Measurements from ENCODE around the gene TNFSF12.
A peak's percentile ranks its signal among the peaks of the same experiment; 100 is the strongest.

TNFSF12 gene

DNA sequence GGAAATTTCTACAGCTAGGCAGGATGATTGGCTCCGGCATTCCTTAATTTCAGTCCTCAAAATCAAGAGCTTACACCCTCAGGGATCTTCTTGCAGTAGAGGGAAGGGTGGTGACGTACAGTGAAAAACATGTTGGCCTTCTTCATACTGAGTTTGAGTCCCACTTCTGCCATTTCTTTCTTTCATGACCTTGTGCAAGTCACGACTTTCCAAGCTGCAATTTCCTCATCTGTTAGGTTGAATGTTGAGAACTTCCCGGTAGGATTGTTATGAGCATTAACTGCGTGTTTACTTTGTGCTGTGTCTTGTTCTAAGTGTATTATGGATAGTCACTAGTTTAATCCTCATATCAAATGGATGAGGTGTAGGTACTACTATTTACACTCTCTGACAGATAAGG, 20.7 kb downstream of the TNFSF12 start:
- no peak for DNase-seq (ENCODE audit: low read depth)

DNA sequence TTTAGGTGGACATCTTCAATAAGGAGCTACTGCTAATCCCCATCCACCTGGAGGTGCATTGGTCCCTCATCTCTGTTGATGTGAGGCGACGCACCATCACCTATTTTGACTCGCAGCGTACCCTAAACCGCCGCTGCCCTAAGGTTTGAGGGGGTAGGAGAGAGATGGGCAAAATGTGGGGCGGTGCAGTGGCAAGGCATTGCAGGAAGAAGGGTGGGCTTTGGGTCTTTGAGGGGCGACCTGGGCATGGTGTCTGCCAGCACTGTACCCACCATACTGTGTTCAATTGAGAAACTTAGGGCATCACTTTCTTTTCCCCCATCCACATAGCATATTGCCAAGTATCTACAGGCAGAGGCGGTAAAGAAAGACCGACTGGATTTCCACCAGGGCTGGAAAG, 21.5 kb downstream of the TNFSF12 start:
- no peak for DNase-seq (ENCODE audit: low read depth)

DNA sequence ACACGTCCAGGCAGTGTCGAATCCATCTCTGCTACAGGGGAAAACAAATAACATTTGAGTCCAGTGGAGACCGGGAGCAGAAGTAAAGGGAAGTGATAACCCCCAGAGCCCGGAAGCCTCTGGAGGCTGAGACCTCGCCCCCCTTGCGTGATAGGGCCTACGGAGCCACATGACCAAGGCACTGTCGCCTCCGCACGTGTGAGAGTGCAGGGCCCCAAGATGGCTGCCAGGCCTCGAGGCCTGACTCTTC, 23.4 kb downstream of the TNFSF12 start:
- no peak for DNase-seq (ENCODE audit: low read depth)

DNA sequence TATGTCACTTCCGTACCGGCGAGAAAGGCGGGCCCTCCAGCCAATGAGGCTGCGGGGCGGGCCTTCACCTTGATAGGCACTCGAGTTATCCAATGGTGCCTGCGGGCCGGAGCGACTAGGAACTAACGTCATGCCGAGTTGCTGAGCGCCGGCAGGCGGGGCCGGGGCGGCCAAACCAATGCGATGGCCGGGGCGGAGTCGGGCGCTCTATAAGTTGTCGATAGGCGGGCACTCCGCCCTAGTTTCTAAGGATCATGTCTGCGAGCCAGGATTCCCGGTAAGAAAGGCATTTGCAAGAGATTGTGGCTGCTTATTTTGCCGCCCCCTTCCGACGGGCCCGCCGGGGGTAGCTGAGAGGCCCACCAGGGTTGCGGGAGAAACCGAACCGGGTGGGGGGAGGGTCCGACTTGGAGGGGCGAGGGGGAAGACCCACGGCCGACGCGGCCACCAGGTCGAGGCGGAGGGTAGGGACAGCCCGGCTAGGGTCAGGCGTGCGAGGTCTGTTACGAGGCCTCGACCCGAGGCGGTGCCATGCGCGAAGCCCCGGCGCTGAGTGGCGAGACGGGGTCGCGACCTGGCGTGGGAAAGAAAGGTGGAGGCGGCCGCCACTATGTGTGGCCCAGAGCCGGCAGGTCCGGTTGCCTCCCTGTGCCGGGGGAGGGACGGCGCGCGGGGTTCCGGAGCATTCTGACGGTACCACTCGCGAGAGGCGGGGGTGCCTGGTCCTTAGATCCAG, 23.9 kb downstream of the TNFSF12 start:
- DNase-seq (ENCODE audit: low read depth), result peak; percentile 99

DNA sequence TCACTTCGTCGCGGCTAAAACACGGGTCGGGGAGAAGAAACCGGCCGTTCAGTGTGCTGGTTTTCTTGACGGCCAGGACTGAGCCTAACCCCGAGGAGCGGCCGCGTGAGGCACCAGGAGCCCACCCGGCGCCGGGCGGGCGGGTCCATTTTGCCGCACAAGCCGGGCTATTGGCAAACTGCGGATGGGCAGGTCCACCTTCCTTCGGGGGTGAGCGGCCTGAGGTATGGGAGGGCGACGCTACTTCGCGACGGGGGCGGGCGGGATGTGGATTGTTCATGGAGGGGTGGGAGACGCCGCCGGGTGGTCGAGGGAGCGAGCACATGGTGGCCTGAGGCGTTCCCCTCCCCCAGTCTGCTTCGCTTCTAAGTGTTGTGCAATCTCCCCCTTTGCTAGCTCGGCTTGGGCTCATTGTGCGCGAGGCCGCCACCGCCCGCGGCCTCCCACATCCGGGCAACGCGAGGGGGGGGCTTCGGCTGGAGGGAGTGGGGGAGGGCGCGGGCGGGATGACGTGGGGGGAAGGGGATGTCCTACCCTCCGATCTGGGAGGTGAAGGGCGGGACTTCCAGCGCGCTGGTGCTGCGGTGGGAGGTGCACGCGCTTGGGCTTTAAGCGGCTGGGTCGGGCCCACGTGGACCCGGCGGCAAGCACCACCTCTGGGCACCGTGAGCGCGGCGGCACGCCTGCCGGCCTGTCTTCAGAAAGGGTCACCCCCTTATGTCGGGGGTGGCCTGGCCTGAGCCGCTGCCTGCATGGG, 24.6 kb downstream of the TNFSF12 start:
- DNase-seq (ENCODE audit: low read depth), result peak; percentile 94

DNA sequence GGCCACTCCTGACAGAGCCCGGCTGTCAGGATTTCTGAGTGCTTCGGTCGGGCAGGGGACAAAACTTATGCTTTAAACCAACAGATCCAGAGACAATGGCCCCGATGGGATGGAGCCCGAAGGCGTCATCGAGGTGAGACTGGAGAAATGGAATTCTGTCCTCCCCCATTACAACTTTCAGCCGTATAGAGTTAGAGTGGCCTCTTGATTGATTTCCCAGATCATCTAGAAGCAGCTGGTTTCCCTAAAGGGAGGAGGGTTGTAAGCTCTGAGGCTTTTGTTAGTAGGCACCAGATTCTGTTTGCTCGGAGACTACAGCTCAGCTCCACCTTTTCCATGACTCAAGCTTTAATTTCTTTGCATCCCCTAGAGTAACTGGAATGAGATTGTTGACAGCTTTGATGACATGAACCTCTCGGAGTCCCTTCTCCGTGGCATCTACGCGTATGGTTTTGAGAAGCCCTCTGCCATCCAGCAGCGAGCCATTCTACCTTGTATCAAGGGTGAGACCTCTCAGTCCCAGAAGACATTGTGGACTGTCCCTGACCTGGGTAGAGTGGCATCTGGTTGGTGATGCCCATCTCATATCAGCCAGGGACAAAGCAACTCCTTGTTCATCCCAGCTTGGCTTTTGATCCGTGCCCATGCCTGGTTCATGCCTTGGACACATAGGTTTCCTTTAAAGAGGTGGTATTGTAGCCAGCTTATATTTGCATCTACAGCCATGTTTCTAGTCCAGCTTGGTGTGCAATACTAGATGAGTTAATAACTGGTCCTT, 25.5 kb downstream of the TNFSF12 start:
- no peak for DNase-seq (ENCODE audit: low read depth)

DNA sequence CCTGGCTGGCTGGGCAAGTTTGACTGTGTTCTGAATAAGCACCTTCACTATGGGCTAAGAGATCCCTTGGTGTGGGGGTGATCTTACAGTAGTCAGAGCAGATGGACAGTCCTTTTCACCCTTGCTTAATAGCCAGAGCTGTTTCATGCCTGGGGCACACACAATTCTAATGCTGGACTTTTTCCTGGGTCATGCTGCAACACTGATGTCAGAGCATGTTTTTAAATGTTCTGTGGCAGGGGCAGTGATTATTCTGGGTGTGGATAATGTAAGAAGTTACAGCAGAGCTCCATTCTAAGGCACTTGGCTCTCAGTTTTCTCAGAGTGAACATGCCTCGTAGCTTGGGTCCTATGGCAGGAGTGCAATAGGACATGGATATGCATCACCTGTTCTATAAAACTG, 26.6 kb downstream of the TNFSF12 start:
- no peak for DNase-seq (ENCODE audit: low read depth)

DNA sequence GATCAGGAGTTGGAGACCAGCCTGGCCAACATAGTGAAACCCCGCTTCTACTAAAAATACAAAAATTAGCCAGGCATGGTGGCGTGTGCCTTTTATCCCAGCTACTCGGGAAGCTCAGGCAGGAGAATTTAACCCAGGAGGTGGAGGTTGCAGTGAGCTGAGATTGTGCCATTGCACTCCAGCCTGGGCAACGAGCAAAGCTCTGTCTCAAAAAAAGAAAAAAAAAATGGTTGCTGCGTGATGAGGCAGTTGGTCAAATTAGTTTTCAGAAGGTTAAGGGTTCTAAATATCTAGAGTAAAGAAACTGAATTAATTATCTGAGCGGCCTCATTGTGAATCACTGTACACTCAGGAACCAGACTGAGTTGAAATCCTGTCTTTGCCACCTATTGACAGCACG, 27.1 kb downstream of the TNFSF12 start:
- DNase-seq (ENCODE audit: low read depth), result no peak

DNA sequence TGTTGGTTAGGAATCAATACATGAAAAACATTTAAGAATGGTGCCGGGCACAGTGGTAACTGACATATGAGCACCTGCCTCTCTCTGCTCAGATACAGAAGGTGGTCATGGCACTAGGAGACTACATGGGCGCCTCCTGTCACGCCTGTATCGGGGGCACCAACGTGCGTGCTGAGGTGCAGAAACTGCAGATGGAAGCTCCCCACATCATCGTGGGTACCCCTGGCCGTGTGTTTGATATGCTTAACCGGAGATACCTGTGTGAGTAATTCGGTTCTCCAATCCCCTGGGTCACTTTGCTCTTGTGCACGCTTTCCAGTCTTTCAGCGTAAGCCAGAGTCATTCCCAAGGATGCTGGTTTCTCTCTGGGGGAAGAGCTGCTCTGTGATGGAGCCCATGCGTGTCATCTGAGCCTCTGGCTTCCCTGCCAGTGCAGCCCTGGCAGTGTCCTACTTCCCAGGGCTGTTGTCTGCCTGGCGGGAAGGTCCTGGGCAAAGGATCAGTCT, 27.6 kb downstream of the TNFSF12 start:
- no peak for DNase-seq (ENCODE audit: low read depth)

DNA sequence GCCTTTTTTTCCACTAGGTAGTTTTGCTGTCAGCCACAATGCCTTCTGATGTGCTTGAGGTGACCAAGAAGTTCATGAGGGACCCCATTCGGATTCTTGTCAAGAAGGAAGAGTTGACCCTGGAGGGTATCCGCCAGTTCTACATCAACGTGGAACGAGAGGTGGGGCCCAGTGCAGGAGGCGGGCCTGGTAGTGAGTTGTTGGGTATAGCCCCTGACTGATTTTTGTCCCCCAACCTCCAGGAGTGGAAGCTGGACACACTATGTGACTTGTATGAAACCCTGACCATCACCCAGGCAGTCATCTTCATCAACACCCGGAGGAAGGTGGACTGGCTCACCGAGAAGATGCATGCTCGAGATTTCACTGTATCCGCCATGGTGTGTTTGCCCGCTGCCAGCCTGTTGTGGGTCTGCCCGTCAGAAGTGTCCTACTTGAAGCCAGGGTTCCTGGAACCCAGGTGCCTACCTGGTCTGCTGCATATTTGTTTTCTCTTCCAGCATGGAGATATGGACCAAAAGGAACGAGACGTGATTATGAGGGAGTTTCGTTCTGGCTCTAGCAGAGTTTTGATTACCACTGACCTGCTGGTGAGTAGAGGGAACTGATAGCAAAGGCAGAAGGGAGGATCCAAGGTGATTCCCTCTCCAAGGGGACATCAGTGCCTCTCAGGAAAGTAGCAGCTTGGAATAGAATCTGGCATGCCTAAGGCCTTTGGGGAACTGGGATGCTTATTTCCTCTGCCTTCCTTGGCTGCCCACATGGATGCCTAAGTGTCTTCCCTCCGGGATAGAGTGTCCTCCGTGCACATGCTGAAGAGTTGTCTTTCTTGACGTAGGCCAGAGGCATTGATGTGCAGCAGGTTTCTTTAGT, 28.7 kb downstream of the TNFSF12 start:
- no peak for DNase-seq (ENCODE audit: low read depth)

DNA sequence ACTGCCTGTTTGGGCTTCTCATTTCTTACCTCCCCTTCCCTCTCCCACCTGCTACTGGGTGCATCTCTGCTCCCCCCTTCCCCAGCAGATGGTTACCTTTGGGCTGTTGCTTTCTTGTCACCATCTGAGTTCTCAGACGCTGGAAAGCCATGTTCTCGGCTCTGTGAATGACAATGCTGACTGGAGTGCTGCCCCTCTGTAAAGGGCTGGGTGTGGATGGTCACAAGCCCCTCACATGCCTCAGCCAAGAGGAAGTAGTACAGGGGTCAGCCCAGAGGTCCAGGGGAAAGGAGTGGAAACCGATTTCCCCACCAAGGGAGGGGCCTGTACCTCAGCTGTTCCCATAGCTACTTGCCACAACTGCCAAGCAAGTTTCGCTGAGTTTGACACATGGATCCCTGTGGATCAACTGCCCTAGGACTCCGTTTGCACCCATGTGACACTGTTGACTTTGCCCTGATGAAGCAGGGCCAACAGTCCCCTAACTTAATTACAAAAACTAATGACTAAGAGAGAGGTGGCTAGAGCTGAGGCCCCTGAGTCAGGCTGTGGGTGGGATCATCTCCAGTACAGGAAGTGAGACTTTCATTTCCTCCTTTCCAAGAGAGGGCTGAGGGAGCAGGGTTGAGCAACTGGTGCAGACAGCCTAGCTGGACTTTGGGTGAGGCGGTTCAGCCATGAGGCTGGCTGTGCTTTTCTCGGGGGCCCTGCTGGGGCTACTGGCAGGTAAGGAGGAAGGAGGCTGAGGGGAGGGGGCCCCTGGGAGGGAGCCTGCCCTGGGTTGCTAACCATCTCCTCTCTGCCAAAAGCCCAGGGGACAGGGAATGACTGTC, 30.4 kb downstream of the TNFSF12 start, which contains the start of gene CD68:
Gene CD68, plus strand, starts transcription at position 638 of the 833 bp plus-strand sequence. Its CDS starts 40 bp downstream, at position 678.
- DNase-seq (ENCODE audit: low read depth), result peak; percentile 92

DNA sequence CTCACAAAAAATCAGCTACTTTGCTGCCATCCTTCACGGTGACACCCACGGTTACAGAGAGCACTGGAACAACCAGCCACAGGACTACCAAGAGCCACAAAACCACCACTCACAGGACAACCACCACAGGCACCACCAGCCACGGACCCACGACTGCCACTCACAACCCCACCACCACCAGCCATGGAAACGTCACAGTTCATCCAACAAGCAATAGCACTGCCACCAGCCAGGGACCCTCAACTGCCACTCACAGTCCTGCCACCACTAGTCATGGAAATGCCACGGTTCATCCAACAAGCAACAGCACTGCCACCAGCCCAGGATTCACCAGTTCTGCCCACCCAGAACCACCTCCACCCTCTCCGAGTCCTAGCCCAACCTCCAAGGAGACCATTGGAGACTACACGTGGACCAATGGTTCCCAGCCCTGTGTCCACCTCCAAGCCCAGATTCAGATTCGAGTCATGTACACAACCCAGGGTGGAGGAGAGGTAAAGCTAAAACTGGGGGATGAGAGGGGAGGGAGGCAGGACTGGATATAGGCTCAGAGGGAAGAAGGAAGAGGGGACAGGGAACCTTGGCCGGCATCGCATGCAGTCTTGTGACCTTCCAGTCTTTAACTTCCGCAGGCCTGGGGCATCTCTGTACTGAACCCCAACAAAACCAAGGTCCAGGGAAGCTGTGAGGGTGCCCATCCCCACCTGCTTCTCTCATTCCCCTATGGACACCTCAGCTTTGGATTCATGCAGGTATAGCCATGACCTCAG, 31.2 kb downstream of the TNFSF12 start:
- no peak for DNase-seq (ENCODE audit: low read depth)

DNA sequence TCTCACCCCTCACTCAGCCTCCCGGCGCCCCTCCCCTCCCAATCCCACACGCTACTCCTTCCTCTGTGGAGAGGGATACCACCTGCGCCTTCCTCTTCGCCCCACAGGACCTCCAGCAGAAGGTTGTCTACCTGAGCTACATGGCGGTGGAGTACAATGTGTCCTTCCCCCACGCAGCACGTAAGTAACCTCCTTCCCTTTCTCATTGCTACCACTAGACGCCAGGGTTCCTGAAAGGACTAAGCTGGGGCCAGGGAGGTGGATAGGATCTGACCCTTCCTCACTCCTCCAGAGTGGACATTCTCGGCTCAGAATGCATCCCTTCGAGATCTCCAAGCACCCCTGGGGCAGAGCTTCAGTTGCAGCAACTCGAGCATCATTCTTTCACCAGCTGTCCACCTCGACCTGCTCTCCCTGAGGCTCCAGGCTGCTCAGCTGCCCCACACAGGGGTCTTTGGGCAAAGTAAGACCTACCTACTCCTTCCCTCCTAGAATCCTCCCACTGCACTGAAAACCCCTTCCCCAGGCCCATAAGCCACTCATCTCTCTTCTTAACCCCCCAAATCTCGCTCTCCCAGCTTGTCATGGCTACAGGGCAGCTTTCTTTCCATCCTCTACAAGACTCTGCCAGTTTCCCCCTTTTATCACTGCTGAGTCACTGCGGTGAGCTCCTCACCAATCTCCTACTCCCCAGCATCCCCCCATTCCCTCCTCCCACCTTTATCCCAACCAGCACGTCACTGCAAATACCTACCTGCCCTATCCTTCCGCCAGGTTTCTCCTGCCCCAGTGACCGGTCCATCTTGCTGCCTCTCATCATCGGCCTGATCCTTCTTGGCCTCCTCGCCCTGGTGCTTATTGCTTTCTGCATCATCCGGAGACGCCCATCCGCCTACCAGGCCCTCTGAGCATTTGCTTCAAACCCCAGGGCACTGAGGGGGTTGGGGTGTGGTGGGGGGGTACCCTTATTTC, 32.0 kb downstream of the TNFSF12 start:
- no peak for DNase-seq (ENCODE audit: low read depth)

DNA sequence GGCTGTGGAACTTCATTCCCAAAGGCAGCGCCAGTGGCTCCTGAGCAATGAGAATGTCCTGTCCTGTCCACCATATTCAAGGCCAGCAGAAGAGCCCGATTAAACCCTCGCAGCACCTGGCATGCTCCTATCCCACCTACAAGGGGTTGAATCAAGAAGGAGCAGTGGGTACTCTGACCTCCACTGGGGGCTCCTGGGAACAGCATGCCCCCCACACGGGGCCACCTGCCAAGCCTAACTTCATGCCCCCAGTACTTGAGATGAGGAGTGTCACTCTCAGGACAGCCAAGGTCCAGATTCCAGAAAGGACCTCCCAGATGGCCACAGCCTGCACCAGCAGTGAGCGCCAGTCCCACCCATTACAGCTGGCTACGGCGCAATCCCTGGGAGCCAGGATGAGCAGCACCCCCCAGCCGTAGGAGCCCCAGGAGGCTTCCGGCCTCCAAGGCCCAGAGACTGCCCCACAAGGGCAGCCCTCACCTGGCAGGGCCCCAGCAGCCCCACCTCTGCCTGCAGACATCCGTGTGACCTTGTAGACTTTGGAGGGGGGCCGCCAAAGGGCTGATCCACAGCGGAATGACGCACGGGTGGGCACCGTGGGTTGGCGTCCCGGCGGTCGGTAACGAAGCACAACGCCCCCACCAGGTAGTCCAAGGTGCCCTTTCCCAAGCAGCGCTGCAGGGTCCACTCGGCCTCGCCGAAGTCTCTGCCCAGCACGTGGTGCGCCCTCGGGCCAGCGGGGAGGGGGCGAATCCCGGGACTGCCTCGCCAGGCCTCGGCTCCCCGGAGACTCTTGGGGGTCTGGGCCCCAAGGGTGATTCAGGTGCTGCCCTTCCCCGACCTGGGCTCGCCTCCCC, 33.8 kb downstream of the TNFSF12 start:
- DNase-seq (ENCODE audit: low read depth), result no peak

DNA sequence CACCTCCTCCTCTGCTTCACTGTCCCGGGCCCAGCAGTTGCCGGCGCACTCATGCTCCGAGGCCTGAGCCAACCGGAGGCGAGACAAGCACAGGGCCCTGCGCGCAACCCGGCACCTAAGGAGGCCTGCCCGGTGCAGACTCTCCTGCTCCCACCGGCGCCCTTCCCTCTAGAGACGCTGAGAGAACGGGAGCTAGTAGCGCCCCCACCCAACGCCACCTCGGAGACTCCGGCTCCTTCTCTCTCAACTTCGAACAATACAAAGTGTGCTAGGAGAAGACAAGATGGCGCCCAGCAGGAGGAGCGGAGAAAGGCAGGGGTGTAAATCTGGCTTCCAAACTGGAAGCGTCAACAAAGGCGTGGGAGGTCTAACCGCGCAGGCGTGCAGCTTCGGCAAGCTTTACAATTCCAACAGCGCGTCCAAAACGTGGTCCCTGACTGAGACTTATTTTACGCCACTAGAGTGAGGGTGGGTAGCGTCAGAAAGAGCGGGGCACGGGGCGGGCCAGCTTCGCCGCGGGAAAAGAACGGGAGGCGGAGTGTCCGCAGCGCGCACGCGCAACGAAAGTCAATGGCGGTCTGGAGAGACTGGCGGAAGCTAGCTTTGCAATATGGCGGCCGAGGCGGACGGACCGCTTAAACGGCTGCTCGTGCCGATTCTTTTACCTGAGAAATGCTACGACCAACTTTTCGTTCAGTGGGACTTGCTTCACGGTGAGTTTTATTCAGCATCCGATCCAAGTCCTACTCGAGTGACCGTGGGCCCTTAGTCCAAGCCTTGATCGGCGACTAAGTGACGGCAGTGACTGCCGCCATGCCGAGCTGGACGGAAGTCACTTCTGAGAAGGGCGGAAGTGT, 34.6 kb downstream of the TNFSF12 start, which contains the start of gene MPDU1:
Gene MPDU1, plus strand, starts transcription at position 600 of the 857 bp plus-strand sequence. Its CDS starts 11 bp downstream, at position 611.
- peak; percentile 96 for DNase-seq (ENCODE audit: low read depth)

DNA sequence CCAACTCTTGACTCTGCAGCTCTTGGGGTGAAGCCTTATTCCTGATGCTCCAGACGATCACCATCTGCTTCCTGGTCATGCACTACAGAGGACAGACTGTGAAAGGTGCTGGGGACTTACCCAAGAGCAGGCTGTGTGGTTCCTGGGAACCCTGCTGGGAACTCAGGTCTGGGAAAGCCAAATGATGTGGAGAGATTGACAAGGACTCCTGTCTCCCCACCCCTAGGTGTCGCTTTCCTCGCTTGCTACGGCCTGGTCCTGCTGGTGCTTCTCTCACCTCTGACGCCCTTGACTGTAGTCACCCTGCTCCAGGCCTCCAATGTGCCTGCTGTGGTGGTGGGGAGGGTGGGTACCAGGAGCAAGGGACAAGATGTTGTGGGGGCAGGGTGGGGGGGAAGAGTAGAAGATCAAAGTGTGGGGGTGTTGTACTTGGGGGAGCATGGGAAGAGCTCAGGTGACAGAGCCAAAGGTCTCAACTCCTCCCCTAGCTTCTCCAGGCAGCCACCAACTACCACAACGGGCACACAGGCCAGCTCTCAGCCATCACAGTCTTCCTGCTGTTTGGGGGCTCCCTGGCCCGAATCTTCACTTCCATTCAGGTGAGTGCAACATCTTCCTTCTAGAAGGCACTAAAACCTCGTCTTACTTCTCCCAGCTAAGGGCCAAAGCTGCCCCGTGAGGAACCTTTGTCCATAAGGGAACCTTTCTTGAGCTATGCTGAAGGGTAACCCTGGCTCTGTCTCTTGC, 38.0 kb downstream of the TNFSF12 start:
- no peak for DNase-seq (ENCODE audit: low read depth)
